Stimulated activated CD8-positive, alpha-beta memory T cell treated with anti-CD3 and anti-CD28 coated beads, Interleukin-15, amount 100 ng/mL, for 48 hours (primary cell): ENCODE results near the gene TCF7L2.

Source experiments
- DNase-seq, 2 donors: peaks; one replicate each; pipeline ENCODE4 v3.0.0-alpha.2; 2020; ENCODE audit warnings: low read depth in 2 of 2

TCF7L2 gene

DNA sequence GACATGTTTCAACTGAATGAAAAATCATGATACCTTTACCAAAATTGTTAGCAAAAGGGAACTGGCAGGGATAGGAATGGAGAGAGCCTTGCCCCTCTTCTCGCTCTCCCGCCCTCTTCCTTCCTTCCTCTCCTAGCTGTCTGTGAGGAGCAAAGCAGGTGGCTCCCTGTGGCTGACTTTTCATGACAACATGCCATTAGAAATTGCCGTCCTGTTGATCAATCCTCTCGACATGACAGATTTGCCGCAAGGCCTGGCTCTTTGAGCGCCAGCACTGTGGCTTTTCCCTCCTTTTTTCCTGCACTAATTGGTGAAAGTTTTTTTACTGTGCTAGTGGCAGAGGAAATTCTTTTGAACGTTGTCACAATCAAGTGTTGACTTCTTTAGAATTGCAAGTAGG is 171.1 kb downstream of the TCF7L2 start:
- no peak for DNase-seq

DNA sequence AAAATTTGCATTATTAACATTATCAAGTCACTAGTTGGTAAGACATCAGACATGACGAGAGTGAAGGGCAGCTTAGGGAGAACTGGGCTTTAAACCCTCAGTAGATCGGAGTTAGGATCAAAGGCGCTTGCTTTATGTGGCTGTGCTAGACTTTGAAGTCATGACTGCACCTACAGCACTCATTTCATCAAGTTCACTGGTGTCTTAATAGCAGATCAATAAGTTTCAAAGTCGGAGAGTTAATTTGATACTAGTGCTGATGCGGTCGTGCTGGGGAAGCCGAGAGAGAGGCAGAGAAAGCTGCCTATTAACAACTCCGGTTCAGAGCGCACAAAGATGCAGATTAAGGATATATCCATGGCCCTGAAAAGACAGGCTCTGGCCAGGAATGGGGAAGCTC is 172.9 kb downstream of the TCF7L2 start:
- no peak for DNase-seq

DNA sequence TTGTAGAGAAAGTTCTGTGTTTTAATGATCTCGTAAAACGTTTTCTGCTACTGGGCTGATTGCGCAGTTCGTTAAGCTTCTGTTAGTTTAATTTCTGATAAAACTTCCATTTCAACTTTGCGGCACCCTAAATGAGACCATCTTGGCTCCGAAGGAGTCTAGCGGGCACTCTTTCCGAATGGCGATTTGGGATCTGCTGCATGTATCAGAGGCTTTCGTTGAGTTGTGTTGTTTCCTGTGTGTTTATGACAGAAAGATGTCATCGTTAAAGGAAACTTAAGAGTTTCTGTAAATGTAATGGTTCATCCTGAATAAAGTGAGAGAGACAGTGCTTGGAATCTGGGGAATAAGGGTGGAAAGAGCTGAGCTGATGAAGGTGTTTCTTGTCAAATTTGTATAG is 174.7 kb downstream of the TCF7L2 start:
- no peak for DNase-seq

DNA sequence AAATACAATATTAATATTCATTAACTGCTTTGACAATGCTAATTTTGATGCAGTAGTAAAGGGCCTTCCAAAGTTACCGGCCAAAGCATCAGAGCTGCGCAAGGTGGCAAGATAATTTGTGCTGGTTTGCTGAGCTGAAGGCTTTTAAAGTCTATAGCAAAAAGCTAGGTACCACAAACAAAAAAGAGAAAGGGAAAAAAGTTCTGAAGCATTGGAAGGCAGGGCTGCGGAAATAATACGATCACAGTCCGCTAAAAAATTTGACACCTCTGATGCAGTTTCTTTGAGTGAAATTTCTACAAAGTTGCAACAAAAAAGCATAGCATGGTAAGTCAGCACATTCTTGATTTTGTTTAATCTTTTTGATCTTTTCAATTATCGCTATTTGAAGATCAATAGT is 175.6 kb downstream of the TCF7L2 start:
- no peak for DNase-seq

DNA sequence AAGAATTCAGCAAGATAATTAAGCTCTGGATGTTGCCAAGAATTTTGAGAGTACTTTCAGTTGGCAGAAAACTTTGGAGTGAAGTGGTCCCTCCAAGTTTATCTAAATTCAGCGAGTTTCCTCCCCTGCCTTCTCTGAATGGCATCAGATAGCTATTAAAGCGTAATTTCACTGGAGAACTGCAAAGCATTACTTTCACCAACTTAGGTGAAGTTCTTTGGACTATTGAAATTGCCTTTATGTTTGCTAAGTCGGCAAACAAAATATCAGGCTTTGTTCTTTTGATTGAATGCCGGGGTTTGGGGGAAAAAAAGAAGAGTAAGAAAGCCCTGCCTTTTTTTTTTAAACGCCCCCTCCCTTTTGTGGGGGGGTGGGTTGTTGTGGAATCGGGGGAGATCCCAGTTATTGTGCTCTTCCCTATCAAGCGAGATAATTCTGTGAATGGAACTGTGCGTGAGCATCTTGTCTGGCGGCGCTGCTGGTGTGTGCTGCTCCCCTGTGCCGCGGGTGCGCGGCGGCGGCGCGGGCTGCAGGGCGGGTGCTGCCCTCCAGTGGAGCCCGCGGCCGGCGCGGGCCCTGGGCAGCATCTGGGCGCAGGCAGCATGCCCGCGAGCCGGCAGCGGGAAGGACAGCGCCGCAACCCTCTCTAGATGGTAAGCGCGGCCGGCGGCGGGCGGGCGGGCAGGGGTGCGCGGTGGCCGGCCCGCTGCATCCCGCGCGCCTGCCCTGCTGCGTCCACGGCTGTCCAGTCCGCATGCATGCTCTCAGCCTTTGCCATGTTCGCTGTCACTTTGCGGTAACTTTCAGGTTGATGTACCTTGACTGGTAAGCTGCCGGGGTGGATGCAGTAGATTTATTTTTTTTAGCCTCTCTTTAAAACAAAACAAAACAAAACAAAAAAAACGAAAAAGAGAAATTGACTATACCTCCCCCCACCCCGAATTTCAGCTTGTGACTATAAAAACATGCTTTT is 176.5 kb downstream of the TCF7L2 start:
- DNase-seq: peak; percentile 21 to 35

DNA sequence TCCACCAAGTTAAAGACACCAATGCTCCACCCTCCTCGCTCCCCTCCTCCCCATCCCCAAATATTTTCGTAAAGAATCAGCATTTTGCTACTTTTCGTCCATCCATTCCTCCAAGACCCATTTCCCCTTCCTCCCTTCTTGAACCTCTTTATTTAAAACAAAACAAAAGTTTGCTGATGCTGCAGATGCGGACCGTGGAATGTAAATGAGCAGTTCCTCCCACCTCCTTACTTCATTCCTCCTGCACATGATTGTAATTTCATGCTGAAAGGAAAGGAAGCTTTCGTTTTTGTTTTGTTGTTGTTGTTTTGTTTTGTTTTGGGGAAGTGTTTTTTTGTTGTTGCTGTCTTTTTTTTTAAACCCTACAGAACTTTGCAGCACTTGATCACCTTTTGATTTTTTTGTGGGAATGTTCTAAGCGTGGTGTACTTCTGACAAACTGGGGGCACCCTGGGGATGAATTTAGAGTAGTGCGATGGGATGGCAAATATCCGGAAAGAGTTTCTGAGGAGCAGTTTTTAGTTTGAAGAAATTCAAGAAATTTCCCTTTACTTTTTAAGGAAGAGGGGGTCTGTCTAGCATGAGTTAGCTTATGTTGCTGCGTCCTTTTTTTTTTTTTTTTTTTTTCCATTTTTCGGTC is 177.3 kb downstream of the TCF7L2 start:
- DNase-seq: no peak

DNA sequence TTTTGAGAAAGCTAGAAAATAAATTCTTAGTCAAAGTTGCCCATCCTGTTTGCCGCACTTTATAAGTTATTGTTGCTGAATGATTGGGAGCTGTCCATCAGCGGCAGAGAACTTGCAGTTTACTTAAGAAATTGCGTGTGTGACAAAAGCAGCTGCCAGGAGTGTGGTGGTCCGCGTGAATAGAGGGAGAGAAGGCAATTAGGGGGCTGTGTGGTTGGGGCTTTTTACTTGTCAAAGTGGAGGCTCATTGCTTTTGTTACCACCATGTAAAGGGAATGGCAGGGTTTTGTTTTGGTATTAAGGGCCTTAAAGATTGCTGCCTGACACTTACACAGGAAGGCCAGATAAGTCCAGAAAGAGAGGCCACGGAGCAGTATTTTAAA is 177.8 kb downstream of the TCF7L2 start:
- no peak for DNase-seq

DNA sequence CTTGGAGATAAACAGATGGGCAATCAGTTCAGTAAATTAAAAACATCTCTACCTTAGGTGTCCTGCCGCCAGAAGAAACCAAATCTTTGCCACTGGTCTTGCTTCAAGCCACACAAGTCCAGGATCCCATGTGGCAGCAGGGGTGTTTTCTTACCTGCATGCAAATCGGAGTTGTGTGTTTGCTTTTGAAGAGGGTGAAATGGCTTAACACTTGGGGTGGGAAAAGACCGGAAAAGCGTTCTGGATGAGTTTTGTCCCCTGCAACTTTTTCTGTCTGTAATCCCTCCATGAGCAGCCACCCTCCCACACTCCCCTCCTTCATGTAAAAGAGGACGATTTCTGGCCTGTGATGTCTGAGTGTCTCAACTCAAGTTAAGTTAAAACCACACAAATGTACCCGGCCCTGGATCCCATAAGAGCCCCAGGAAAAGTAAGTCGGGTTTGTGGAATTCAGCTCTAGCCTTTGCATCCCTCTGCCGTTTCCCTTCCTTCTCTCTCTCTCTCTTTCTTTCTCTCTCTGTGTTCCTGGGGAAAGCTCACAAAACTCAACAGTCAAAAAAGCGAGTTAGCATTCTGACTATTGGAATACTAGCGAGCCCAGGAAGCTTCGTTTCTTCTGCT is 178.5 kb downstream of the TCF7L2 start:
- DNase-seq: no peak

DNA sequence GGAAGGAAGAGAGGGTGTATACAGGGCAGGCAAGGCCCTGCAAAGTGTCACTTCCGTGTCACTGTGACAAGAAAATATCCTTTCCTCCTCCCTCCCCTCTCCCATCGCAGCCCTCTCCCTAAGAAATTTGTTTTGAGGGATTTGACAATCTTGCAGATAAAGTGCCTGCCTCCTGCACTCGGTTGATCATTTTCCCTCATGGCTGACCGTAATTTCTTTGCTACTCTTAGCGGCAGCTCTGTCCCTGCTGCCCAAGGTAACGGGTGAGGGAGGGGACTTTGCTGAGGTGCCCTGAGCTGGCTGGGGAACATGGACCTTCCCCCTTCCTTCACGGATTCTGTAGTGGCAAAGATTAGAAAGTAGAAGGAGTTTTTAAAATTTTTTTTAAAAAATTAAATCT is 179.1 kb downstream of the TCF7L2 start:
- DNase-seq: no peak

DNA sequence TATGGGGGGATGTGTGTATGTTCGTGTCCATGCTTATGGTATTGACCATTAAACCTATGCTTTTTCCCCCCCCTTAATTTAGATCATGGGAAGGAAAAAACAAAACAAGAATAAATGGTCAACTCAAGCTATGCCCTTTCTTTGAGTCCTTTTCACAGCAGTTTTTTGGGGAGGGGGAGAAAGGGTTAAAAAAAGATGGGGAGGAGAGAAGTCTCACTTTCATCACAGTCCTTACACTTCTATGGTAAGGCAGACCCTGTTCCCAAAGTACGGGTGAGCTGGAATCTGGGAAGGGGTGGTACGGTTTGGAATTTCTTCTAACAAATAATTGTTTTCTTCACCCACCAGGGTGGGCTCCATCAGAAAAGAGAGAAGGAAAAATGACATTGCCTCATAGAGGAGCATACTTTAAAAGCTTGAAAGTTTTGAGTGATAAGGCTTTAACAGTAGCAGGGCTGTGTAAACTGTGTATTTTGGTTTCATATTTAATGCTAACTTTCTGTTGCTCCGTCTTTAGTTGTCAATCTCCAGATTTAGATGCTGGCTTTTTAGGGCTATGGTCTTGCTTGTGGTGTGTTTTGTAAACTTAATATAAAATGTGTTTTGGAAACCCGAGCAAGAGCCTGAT is 180.1 kb downstream of the TCF7L2 start:
- no peak for DNase-seq

DNA sequence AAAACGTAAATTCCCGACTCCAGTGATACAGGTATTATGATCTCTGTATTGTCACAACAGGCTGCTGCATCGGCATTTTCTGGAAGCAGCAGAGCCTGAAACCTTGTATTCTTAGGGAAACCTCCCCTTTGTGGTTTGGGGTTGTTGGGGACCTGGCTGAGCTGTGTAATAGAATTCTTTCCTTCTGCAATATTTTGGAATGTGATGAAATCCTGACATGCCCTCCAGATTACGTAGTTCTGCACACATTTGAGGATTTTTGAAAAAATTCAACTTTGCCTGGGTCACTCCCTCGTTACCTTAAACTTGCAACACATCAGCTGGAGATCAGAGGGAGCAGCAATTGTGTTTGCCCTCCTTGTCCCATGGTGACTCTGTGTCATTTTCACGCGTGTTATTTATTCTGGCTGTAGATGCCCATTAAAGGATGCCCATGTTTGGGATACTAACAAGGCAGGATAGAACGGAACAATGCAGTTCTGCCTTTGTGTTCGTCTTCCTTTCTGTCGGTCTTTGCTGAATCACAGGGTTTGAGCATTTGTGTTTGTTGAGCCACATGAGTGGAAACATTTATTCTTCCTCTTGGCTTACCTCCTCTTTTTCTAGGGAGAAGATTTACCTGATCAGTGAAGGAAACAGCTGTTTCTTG is 181.7 kb downstream of the TCF7L2 start:
- no peak for DNase-seq

DNA sequence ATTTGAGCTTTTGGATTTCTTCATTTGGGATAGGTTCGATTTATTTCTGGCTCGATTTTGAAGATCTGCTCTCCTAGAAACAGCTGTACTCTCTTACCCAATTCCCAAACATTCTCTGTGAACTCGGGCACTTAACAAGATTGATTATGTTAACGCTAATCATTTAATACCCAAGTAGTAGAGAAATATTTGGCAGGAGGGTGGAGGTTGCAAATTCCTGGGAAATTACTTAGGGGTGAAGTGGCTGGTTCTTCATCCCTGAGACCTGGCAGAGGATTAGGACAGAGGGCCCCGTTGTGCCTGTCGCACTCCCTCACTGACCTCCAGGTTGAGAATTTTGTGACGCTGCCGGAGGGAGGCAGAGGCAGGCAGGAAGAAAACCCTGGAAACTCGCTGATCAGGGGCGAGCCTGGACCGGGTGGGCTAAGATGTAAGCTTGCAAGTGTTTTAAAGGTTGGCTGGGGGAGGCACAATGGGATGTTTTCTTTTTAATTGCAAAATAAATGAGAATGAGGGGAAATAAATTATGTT is 182.6 kb downstream of the TCF7L2 start:
- DNase-seq: no peak

DNA sequence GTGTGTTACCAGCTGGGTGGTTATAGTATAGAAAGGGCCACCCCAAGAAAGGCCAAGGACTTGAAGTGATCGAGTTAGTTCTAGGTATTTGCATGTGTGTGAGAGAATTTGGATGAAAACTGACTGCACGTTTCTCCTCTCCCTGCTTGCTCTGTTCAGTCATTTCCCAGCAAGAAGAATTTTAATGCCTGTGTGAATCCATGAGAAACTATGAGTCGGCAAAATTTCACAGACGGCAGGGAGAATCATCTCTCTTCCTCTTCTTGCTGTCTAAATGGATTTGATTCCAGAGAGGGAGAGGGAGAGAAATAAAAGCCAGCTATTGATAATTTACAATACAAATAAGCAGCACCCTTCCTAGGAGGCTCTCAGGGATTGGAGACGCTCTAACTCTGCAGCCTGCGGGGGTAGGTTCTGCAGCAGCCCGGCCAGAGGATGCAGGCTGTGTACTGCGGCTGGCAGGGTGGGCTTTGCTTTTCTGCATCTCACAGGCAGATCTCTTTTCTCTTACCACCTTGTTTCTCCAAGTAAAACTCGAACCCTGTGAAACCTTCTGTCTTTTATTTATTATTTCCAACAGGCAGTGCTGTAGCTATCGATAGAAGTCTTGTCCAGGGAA is 183.6 kb downstream of the TCF7L2 start:
- DNase-seq: no peak

DNA sequence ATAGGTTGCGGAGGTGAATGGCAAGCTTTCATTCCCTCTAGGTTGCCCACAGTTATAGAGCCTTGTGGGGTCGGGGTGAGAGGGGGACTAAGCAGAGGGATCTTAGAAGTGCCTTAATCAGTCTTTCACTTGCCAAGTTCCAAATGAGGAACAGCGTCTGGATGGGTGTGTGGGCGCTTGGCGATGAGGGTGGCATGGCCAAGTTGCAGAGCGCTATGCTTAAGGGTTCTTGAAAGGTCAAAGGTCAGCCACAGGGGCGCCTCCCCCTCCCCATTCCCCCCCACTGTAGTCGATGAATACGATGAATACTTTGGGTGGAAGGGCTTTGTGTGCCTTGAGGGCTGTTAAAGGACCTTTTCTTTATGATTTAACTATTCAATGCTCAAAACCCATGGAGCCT is 185.0 kb downstream of the TCF7L2 start:
- DNase-seq: no peak

DNA sequence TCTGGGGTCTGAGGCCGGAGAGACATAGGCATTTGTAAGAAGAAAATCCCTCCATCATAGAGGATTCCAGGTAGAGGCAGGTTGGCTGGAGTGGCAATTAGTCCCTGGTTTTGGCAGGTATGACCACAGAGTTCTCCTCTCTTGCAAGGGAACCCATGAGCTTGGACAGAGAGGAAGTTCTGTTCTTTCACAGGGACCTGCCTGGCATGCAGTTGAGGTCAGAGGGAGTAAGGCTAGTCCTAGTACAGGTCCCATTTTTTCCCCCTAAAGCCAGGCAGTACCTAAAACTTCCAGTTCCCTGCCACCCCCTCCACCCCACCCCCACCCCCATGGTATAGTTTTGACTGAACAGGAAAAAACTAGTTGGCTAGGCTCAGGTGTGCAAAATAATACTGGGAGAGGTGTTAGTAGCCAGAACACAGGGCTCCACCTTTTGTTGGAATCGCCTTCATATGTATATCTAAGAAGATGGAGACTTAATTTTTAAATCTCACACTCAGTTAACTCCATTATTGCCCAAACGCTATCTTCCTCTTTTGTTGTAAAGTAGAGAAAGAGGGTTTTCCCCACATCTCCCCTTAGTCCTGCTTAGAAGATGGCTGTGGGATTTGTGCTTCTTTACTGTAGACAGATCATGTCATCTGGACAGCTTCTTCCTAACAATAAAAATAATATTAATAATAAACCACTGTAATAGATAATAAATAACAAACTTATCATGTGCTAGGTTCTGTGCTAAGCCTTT is 188.1 kb downstream of the TCF7L2 start:
- DNase-seq: no peak

DNA sequence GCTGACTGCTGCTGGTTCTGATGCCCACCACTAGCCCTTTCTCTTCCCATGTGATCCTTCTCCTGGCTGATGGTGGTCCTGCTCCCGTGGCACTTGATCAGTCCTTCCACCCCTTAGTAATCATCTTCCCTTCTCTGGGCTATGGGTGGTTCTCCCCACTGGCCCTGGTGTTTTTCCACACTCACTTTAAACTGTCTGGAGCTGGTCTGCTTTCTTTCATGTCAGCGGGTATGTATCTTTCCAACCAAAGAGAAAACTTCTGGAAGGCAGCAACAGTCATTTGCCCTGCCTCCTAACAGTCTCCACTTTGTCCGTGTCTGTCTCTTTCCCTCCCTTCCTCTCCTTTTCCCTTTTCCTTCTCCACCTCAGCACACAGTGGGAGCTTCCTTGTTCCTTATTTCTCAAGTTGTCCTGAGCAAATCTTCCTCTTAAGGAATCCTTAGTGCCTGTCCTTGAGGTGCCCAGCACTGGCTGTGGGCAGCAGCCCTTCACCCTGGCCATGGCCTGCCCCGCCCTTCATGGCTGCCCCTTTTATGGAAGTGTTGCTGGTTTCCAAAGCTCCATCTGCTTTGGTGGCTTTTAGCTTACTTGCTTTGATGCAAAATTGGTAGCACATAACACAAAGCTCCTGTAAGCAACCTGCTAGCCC is 189.0 kb downstream of the TCF7L2 start:
- no peak for DNase-seq

DNA sequence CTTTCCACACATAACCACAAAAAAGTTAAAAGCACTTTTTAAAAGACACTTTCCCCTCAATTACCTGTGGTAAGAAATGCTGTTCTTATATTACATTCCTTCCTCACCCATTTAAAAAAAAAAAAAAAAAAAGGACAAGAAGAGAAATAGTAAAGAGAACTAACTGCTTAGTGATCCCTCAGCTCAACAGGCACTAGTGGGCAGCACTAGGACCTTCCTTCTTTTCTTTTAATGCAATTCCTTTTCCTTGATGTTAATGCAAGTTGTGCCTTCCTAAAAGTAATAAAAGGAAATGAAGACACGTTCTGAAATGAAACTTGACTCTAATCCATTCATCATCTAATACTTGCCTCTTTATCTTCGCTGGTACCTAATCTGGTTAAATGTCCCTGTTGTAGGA is 189.7 kb downstream of the TCF7L2 start:
- DNase-seq: no peak

DNA sequence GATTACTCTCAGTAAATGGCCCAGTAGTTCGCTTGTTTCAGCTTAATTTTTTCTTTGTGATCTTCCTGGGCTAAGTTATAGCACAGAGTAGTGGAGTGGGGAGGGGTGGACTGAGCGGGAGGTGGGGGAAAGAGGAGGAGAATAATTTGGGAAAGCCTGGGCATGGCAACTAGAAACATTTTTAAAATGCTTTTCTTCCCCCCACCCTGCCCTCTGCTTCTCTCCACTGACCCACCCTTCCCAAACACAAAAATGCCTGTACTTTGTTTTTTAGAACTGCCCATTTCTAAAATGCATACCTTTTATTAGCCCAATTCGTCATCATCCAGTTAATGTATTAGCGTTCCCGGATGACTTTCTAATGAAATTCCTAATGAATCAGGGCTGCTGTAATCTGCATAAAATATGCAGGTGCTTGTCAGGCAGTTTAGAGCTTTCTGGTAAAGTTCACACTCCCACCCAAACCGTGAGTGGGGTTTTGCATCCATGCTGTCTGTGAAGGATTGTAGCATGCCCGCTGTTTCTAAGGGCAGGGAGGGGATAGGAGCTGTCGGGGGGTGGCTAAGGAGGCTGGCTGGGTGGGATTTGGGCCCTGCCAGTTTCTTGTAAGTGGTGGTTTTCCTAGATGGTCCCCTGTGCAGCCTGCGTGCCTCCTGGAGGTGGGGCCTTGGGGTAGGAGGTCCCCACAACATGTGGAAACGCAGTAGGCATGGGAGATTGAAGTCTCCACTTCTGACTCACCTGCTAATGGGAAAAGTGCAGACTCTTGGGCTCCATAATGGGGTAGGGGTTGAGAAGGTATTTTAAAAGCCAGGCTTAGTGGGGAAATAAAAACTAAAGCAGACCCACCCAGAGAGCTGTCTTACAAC is 190.3 kb downstream of the TCF7L2 start:
- DNase-seq: no peak
